ENCODE results near the gene CDKAL1.

DNA sequence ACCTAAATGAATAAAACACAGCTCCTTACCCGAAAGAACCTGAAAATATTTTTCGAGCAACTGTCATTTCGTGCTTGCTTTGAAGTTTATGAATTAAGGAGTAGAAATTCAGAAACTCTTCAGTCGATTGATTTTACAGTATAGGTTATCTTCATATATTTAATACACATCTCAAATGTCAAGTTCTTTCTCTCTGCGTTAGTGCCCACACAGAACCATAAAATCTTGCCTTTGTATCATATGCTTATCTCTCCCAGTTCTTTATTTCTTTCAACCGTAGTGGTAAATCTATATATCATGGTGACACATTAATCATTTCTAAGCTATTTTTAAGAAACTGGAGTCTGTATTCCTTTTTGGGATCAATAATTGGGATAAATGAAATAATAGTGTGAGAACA lies 397.5 kb downstream of the CDKAL1 start:
- no peak for TF ChIP-seq SMC3 (IDR thresholded peaks at IDR 0.05; ENCODE audit: borderline replicate concordance, low read length)
- no peak for TF ChIP-seq TARDBP (IDR thresholded peaks at IDR 0.05; ENCODE audit: borderline replicate concordance)
- TF ChIP-seq EGR1 (IDR thresholded peaks at IDR 0.05; ENCODE audit: borderline replicate concordance in 1 of 2, low read depth in 2 of 2, low read length in 2 of 2) = no peak
- no peak for TF ChIP-seq E2F8 (IDR thresholded peaks at IDR 0.05; ENCODE audit: low read depth, partially characterized antibody)
- no peak for TF ChIP-seq ZBTB40 (IDR thresholded peaks at IDR 0.05; ENCODE audit: borderline replicate concordance)
- TF ChIP-seq, protein P1, sequence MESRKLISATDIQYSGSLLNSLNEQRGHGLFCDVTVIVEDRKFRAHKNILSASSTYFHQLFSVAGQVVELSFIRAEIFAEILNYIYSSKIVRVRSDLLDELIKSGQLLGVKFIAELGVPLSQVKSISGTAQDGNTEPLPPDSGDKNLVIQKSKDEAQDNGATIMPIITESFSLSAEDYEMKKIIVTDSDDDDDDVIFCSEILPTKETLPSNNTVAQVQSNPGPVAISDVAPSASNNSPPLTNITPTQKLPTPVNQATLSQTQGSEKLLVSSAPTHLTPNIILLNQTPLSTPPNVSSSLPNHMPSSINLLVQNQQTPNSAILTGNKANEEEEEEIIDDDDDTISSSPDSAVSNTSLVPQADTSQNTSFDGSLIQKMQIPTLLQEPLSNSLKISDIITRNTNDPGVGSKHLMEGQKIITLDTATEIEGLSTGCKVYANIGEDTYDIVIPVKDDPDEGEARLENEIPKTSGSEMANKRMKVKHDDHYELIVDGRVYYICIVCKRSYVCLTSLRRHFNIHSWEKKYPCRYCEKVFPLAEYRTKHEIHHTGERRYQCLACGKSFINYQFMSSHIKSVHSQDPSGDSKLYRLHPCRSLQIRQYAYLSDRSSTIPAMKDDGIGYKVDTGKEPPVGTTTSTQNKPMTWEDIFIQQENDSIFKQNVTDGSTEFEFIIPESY (IDR thresholded peaks at IDR 0.05) = no peak
